ENCODE data around the gene POFUT1.

Gene POFUT1

GRCh38 chr20:32206760-32207625 is 687 bp upstream of the POFUT1 start:
- peak; percentile 49 for DNase-seq (ENCODE audit: low spot score)

GRCh38 chr20:32208499-32209154 is 947 bp downstream of the POFUT1 start:
- DNase-seq (ENCODE audit: low spot score): no peak

- DNase-seq (ENCODE audit: low spot score): no peak
These were observed 2.3 kb downstream of the POFUT1 start for GRCh38 chr20:32209850-32210605.

GRCh38 chr20:32213870-32214269 is 6.2 kb downstream of the POFUT1 start:
- no peak for DNase-seq (ENCODE audit: low spot score)

- DNase-seq (ENCODE audit: low spot score): no peak
These were observed 7.5 kb downstream of the POFUT1 start for GRCh38 chr20:32215147-32215546.

GRCh38 chr20:32215729-32216128 is 8.0 kb downstream of the POFUT1 start:
- DNase-seq (ENCODE audit: low spot score): no peak

GRCh38 chr20:32216179-32217142 is 8.8 kb downstream of the POFUT1 start:
- no peak for DNase-seq (ENCODE audit: low spot score)

- no peak for DNase-seq (ENCODE audit: low spot score)
These were observed 10.6 kb downstream of the POFUT1 start for GRCh38 chr20:32218156-32218900.

GRCh38 chr20:32224463-32224862 is 16.8 kb downstream of the POFUT1 start:
- DNase-seq (ENCODE audit: low spot score): no peak

- DNase-seq (ENCODE audit: low spot score): no peak
These were observed 18.7 kb downstream of the POFUT1 start for GRCh38 chr20:32226391-32226790.

GRCh38 chr20:32227306-32227705 is 19.6 kb downstream of the POFUT1 start:
- no peak for DNase-seq (ENCODE audit: low spot score)

GRCh38 chr20:32227744-32228688 is 20.3 kb downstream of the POFUT1 start:
- DNase-seq (ENCODE audit: low spot score): no peak

GRCh38 chr20:32229251-32229747 is 21.6 kb downstream of the POFUT1 start:
- DNase-seq (ENCODE audit: low spot score): no peak

GRCh38 chr20:32230707-32231106 is 23.0 kb downstream of the POFUT1 start:
- DNase-seq (ENCODE audit: low spot score): no peak

GRCh38 chr20:32231245-32231644 is 23.6 kb downstream of the POFUT1 start:
- no peak for DNase-seq (ENCODE audit: low spot score)

- DNase-seq (ENCODE audit: low spot score): no peak
These were observed 24.2 kb downstream of the POFUT1 start for GRCh38 chr20:32231847-32232246.

GRCh38 chr20:32232326-32232886 is 24.7 kb downstream of the POFUT1 start:
- DNase-seq (ENCODE audit: low spot score): no peak

- no peak for DNase-seq (ENCODE audit: low spot score)
These were observed 25.6 kb downstream of the POFUT1 start for GRCh38 chr20:32233286-32233685.
